T-helper 2 cell (primary cell): ENCODE data around the gene YBX1.
"Not testable (repeated sequence)": the region's sequence is repeated elsewhere in the genome, so short reads cannot be mapped to it uniquely, and the experiment has no call there.

ENCODE experiments used
- DNase-seq, 5 experiments: peaks; one replicate each; pipeline versions ENCODE4 v3.0.0 to v3.0.0-alpha.2; 2012 to 2022

Gene YBX1

DNA sequence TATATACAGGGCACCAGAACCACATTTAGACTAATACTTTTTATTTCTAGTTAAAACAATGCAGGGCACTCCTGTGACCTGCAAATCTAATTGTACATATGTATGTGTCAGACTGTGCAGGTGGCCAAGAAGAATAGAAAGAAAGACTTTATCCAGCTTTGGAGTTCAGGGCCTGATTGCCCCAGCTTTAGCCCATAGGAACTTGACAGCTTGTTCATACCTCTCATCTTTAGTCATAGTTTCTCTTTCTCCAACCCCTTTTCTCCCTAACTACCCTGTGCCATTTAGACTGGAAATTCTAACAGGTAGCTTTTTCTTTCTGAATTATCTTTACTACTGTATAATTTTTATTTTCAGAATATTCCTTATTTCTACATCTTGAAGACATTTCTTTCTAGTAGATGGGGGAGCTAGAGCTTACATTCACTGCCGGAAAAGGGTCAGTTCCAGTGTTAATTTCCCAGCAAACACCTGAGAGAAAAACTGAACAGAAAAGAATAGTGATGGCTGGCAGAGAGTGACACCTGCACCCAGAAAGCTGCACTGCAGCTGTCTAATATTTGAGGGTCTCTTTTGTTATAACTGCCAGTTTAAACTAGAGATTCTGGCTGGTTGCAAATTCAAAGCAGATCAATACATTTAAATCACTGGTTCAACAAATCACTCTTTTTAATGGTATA, 8.4 kb downstream of the YBX1 start:
- no peak for DNase-seq

DNA sequence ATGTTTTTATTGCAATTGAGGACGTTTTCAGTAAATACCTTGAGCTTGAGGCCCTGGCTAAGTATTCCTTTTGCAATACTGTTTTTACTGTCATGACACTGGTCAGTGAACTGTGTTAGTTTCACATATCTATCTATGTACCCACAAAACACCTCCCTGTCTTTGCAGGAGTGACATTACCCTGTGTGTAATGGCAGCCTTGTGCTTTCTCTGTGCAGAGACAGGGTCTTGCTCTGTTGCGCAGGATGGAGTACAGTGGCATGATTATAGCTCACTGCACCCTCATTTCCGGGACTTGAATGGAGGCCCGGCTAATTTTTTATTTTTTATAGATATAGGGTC, 8.9 kb downstream of the YBX1 start:
- no peak for DNase-seq

DNA sequence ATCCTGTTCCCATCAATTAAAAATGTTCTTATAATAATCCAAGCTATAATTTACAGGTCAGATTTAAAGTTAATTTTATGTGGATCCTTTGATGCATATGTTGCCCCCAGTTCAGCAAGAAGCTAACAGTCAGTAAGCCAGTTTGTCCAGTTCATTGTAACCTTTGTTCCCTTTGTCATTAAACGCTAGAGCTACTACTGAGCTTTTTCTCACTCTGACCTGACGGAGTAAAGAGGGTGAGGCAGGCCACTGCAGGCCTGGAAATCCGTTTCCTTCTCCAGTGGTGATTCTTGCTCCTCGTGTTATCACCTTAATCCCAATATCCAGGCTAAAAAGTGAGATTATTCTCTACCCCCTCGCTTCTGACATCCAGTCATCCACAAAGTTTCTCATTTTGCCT, 10.2 kb downstream of the YBX1 start:
- DNase-seq, result no peak

DNA sequence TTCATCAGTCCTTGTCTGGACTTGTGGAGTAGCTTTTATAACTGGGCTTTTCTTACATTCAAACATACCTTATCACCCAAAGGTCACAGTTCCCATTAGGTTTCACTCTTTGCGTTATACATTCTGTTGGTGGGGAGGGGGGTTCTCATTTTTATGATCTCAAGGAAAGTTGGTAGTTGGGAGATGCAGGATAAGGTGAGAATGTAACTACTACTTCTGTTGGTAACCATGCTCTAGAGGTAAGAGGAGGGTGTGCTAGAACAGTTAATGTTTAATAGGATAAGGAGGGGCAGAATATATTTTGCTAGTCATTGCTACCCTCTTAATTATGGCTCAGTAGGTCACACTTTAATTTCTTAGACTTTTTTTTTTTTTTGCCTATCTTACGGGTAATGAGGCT, 10.7 kb downstream of the YBX1 start:
- no peak for DNase-seq

DNA sequence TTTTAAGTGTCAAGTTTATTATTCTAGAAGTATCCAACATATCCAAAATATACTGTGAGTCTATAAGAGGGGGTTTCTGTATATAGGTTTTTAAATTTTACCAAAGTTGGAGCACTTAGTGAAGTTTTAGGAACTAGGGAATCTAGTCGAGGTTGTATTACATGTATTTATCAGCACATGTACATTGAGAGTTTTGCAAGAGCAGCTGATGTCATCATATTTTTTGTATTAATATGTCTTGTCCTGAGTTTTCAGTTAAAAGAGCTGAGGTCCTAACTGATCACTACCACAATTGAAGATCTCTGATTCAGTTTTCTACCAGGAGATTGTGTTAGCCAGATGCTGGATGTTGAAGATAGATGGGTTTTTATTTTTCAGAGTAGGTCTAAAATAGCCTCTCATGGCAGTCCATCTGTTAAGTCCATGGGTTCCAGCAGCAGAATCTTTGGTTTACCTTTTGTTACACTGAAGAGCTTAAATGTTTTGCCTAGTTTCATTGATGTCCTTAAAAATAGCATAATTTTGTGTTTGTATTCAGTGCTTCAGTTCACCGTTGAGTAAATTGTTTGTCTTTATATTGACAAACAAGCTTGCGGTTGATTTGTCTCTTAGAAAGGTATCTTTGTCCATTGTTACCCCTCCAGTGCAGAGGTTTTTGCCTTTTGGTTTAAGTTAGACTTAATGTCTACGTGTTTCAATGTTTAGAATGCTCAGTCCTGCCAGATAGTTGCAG, 16.0 kb downstream of the YBX1 start:
- no peak for DNase-seq

DNA sequence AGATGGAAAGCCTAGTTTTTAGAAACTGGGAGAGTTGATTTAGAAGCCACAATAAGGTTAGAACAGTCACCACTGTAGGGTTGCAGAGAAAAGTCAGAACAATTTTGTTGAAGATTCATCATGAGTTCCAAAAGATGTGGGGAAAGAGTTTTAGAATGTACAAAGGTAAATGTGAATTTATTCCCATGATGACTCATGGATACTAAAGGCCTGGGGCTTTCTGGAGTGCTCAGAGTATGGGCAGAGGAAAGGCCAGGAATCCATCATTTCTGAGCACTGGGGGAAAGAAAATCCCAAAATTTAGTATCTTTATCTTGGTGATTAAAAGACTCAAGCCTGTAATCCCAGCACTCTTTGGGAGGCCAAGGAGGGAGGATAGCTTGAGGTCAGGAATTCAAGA, 17.8 kb downstream of the YBX1 start:
- no peak for DNase-seq

DNA sequence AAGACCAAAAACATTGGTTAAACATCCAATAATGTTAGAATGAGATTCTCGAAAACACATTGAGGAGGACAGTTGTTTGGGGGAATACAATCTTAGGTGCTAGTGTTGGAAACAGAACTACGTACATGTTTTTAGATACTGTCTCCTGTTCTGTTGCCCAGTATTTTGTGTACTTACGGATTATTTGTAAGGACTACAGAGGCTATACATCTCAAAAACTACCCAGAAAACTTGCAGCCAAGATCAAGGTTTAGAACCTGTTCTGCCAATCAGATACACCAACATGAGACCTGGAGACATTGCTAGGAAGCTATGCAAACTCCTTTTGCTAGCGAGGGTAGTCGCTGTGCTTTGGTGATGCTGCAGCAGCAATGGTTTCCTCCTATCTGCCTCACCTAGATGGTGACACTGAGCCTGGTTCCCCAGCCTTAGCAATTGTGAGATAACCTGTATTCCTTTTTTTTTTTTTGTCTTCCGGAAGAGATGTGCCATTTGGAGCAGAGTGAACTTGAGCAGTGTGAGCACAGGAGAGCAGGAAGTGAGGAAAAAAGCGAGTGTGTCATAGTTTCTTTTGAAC, 21.8 kb downstream of the YBX1 start:
- no peak for DNase-seq

DNA sequence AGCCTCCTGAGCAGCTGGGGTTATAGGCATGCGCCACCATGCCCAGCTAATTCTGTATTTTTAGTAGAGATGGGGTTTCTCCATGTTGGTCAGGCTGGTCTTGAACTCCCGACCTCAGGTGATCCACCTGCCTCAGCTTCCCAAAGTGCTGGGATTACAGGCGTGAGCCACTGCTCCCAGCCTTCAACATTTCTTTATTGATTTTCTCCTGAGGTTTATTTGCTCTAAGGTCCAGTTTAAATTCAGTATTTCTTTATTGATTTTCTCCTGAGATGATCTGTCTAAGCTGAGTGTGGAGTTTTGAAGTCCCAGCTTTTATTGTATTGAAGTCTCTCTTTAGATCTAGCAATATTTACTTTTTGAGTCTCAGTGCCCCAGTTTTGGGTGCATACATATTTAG, 30.6 kb downstream of the YBX1 start:
- DNase-seq, result not testable (repeated sequence)

DNA sequence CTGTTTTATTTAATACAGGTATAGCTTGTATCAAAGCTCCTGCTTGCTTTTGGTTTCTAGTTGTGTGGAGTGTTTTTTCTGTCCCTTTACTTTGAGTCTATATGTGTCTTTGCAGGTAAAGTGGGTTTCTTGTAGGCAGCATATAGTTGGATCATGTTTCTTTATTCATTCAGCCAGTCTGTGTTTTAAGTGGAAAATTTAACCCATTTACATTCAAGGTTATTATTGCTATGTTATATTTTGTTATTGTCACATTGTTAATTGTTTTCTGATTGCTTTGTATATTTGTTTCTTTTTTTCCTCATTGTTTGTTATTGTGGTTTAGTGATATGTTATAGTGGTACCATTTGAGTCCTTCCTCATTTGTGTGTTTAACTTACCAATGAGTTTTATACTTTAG, 31.1 kb downstream of the YBX1 start:
- DNase-seq, result no peak

DNA sequence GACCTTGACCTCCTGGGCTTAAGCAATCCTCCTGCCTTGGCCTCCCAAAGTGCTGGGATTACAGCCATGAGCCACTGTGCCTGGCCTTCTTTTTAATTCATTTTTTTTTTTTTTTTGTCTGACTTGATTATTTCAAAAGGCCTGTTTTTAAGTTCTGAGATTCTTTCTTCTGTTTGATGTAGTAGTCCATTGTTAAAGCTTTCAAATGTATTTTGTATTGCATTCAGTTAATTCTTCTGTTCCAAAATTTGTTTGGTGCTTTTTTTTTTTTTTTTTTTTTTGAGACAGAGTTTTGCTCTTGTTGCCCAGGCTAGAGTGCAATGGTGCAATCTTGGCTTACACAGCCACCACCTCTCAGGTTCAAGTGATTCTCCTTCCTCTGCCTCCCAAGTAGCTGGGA, 32.2 kb downstream of the YBX1 start:
- not testable (repeated sequence) for DNase-seq

DNA sequence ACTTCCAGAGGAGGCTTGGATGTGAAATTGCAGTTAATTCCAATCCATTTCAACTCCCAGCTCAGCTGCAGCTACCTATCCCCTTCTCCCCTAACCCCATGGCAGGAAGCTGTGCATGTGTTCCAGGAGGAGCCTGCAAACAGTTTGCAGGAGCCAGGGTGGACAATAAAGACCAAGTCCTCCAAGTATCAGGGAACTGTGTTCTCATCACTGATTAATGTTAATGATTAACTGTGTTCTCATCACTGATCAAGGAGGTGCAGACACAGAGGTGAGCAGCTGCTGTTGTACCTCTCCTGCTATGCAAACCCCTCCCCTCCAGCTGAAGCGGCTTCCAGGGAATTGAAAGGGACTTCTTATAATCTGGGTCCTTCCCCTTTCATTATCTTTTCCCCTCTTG, 38.6 kb downstream of the YBX1 start:
- DNase-seq, result no peak

DNA sequence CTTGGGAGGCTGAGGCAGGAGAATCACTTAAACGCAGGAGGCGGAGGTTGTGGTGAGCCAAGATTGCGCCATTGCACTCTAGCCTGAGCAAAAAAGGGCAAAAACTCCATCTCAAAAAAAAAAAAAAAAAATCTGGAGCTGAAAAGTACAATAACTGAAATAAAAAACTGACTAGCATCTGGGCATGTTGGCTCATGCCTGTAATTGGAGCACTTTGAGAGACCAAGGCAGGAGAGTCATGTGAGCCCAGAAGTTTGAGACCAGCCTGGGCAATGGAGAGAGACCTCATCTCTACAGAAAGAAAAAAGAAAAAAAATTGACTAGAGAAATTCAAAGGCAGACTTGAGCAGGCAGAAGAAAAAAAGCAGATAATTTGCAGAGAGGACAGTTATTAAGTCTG, 39.7 kb downstream of the YBX1 start:
- no peak for DNase-seq

DNA sequence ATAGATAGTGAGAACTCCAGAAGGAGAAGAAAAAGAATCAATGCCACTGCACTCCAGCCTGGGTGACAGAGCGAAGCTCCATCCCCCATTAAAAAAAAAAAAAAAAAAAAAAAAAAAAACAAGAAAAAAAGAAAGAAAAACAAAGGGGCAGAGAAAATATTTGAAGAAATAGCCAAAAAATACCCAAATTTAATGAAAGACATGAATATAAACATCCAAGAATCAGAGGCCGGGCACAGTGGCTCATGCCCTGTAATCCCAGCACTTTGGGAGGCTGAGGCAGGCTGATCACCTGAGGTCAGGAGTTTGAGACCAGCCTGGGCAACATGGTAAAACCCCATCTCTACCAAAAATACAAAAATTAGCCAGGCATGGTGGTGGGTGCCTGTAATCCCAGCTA, 40.2 kb downstream of the YBX1 start:
- not testable (repeated sequence) for DNase-seq

DNA sequence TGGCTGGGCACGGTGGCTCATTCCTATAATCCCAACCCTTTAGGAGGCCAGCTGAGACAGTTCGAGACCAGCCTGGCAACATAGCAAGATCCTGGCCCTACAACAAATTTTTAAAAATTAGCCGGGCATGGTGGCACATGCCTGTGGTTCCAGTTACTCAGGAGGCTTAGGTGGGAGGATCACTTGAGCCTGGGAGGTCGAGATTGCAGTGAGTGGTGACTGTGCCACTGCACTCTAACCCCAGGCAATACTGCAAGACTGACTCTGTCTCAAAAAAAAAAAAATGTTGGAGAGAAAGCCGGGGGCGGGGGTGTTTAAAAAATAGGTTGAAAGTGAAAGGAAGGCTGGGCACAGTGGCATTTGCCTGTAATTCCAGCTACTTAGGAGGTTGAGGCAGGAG, 41.3 kb downstream of the YBX1 start:
- DNase-seq, result no peak

DNA sequence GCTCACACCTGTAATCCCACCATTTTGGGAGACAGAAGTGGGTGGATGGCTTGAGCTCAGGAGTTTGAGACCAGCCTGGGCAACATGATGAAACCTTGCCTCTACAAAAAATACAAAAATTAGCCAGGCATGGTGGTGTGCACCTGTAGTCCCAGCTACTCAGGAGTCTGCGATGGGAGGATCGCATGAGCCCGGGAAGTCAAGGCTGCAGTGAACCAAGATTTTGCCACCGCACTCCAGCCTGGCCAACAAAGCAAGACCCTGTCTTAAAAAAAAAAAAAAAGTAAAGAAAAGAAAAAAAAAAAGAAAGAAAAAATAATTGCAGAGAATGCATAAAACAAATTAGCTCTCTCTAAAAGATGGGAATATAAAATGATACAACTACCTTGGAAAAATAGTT, 43.6 kb downstream of the YBX1 start:
- DNase-seq, result not testable (repeated sequence)

DNA sequence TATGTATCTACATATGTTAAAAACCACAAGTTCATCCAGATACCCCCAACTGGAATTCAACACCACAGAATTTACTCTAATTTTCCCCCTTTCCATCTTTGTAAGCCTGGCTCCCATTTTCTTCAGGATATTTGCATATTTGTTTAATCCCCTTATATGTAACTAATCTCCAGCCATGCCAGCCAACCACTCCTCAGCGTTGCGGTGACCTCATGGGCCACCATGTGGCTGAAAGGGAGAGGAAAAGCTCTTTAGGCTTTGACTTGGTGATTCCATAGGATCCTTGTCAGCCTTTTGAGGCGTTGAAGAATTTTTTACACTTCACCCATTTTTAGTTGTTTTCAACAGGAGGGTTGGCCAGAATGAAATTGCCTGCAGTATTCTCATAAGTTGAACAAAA, 47.8 kb downstream of the YBX1 start:
- no peak for DNase-seq

DNA sequence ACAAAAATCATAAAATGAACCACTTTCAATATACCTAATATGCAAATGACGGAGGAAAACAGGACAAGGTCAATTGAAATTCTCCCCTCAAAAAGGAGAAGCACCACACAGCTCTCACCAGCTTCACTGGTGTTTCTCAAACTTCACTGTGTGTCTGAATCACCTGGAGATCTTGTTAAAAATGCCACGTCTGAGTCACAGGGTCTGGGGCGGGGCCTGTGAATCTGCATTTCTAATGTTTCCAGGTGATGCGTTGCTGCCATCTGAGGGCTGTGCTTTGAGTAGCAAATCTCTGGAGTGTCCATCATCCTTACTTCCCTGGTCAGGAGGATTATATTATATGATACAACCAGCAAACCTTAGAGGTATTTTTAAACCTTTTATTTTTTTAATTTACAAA, 48.8 kb downstream of the YBX1 start:
- DNase-seq, result peak in 2 of 5 experiments; percentile 23 to 45

DNA sequence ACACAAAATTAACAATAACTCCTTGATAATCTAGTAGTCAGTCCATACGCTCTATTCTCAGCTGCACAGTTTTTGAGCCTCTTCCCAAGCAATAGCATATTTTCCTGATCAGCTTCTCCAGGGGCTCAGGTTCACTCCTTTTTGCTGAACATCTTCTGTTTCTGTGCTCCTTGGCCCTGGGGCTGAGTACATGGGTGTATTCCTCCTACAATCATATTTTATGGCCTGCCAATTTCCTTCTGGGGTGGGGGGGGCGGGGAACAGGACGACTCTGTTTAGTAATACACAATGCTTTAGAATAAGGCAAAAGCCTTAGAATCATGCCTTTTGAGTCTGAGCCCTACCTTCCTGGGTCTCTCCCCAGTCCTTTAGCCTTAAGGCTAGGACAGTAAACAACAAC, 49.4 kb downstream of the YBX1 start:
- DNase-seq, result no peak

DNA sequence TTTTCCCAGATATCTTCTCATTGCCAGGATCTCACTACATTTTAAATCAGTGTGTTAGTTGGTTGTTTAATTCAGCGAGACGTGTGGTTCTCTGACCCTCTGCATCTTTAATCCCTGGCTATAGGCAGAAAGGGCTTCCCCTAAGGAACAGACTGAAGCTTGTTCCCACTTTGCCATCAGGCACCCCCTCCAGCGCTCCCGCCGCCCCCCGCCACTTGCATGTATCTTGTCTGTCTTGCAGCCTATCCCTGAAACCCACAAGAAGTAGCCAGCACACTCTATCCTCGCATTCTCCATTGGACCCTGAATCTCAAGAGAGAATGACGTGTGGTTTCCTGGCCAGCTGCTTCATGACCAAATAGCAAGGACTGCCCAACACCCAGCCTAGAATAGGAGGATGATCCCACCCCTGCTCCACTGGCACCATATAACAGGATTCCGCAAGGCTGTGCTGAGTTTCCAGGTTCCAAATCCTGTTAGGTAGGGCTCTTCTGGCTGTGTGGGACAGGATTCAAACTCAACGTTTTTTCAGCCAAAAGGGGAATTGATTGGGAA, 50.0 kb downstream of the YBX1 start:
- no peak for DNase-seq

DNA sequence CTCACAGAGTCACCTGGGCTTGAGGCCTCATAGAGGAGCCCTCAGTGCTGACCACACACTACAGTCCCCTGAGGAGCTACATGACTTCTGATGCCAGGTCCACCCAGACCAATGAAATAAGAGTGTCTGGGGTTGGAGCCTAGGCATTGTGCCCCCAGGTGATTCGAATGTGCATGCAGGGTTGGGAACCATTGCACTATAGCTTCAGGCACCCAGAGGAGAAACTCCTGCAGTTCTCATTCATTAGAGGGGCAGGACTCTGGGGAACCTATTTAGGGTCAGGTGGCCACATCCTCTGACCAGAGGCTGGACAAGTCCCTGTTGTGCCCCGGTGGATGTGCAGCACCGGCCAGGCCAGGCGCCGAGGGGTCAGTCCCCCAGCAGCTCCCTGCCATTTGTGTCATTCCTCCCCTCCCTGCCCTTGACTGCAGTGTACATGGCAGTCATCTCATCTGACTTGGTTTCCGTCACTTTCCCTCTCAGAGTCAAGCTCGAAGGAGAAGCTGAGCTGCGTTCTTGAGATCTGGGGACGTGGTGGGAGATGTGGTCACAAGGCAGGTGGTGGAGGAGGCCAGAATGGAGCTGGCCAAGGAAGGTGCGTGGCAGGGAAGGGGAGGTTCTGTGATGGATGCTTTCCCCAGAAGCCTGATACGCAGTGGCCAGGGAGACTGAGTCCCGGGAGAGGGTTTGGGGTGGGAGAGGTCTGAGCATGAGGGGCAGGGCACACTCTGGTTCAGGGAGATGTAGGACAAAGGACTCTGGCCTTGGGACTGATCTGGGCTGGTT, 51.4 kb downstream of the YBX1 start:
- no peak for DNase-seq

DNA sequence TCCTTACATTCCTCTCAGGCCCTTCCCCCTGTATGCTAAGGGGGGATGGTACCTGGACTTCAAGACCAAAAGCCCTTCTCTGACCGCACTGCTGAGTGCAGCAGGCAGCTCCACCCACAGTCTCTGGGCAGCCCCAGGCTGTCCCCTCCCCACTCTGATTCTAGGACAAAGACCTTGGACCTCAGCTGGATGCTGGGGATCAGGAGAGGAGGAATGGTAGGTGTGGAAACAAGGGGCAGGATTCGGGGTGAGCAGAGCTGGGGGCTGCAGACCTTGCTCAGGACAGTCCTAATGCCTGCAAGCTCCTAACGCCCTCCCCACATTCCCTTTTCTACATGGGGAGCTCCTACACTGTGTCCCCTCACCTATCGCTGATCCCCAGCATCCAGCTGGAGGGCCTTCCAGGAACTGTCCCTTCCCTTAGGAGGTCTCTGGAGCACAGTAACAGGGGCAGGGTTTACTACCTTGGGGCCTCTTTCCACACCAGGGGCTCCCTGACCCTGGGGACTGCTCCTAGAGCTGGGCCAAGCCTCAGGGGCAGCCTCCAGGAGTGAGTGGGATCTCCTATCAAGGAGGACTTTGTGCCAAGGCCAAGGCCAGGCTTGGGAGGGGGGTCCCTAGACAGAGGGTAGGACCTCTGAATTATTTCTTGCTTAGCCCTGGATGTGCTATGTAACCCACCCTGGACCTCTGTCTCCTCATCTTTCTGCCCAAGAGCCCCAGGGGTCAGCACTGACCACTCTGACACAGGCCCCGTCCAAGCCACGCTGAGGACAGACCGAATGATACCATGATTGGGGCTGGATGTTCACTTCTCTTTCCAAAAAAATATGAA, 52.2 kb downstream of the YBX1 start:
- no peak for DNase-seq

DNA sequence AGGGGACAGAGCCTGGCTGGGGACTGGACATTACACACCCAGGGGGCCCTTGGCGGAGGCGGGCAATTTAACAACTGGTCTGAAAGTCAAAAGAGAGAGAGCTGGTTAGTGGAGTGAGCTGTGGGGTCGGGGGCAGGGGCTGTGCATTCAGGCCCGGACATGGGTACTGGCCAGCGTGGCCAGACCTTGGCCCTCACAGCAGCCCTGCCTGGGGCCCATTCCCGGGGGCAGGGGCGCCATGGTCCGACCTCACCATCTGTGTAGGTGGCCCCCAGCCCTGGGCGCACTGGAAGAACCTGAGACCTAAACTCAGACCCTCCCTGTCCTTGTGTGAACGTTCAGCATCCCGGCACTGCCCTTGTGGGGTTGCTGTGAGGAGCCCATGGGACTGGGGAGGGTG, 52.8 kb downstream of the YBX1 start:
- DNase-seq, result no peak
